HL-60/S4 (cell line): Measurements from ENCODE around the gene RAD51B.

Source experiments
- in situ Hi-C: fragments of 300-500 bp; cut with MboI; formaldehyde crosslinking; loops from 2 replicates; pipeline ENCODE4 v1.14.3; 2022; ENCODE audit warnings: low sequenced_read_pairs

RAD51B gene

GRCh38 chr14:68225321-68225720, 405.7 kb downstream of the RAD51B start:
- in situ Hi-C loops, result loop anchor here (25.0 kb wide), 1 partner anchor 587 kb away; no protein-coding TSS in a partner anchor

- in situ Hi-C loops, result loop anchor here (25.0 kb wide), 1 partner anchor 586 kb away; no protein-coding TSS in a partner anchor
These were observed 406.9 kb downstream of the RAD51B start for GRCh38 chr14:68226523-68226922.

GRCh38 chr14:68228656-68229055, 409.1 kb downstream of the RAD51B start:
- in situ Hi-C loops, result loop anchor here (25.0 kb wide), 1 partner anchor 584 kb away; no protein-coding TSS in a partner anchor

DNA sequence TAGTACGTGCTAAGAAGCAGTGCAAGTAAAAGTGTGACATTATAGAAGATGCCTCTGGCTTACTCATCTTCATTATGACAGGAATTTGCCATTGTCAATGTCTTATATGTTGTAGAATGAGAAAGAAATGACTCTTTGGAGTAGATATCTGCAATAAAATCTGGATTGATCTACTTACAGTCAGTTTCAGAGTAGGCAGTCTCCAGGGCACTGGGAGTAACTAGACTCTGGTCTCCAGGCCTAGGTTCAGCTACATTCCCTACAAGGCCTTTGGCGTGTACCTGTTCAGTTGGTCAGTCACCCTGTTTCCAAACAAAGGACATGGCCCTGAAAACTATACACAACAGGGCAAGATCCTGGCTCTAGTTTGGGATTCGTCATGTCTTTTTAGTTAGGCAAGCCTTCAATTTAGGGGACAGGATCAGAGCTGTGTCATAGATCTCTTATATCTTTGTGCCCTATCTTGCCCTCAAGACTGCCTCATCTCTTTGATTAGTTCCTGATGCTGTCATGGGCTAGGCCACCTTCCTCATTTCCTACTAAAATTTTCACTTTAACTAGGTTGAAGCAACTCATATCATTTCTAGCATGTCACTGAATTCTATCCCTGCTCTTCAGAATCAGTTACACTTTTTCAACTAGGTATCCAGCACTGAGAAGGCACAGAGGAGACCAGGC, 410.0 kb downstream of the RAD51B start:
- in situ Hi-C loops, result loop anchor here (25.0 kb wide), 1 partner anchor 583 kb away; no protein-coding TSS in a partner anchor

DNA sequence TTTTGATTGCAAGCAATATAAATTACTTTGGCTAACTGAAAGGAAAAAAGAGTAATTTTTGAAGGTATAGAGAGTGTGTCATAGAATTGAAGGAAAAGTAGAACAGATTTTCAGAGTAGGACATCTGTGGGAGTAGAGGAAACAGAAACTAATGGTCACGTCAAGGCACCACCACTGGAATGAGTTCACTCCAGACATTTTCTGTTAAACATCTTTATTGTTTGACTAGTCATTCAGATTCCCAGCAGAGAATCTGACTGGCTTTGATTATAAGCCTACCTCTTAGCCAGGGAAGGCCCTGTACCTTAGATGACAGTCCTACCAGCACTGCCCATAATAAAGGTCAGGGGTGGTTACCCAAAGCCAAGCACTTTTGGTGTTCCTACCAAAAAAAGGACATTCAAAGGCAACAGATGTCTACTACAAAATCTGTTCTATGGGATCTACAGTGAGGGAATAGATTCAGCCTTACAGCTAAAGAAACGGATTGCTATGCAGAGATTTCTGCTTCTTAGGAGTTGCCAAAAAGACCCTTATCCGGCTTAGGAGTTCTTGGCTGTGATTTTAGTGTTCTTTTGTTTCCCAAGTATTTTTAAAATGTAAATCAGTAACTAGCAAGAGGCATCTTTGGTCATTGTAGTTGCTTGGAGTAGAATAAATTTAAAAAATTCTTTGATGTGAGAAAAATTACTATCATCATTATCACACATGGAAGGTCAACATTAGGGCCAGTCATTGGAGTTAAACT, 410.8 kb downstream of the RAD51B start:
- in situ Hi-C loops, result loop anchor here (25.0 kb wide), 1 partner anchor 582 kb away; no protein-coding TSS in a partner anchor

- in situ Hi-C loops, result loop anchor here (25.0 kb wide), 1 partner anchor 581 kb away; no protein-coding TSS in a partner anchor
These were observed 411.6 kb downstream of the RAD51B start for GRCh38 chr14:68230950-68231717.

DNA sequence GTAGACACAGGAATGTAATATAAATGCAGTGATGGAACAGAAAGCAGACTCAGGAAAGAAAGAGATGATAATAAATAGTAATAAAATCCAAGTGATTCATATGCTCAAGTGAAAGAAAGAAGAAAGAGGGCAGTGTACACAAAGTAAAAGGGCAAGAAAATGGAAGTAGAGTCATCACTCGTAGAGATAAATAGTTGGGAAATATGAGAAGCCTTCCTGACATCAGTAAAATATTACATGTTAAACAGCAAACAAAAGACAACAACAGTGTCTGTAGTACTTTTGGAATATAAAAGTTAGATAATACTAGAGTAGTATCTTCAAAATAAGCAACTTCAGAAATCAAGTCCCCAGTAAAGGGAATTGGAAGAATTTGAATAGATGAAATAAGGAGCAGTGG, 412.3 kb downstream of the RAD51B start:
- in situ Hi-C loops, result loop anchor here (25.0 kb wide), 1 partner anchor 580 kb away; no protein-coding TSS in a partner anchor

DNA sequence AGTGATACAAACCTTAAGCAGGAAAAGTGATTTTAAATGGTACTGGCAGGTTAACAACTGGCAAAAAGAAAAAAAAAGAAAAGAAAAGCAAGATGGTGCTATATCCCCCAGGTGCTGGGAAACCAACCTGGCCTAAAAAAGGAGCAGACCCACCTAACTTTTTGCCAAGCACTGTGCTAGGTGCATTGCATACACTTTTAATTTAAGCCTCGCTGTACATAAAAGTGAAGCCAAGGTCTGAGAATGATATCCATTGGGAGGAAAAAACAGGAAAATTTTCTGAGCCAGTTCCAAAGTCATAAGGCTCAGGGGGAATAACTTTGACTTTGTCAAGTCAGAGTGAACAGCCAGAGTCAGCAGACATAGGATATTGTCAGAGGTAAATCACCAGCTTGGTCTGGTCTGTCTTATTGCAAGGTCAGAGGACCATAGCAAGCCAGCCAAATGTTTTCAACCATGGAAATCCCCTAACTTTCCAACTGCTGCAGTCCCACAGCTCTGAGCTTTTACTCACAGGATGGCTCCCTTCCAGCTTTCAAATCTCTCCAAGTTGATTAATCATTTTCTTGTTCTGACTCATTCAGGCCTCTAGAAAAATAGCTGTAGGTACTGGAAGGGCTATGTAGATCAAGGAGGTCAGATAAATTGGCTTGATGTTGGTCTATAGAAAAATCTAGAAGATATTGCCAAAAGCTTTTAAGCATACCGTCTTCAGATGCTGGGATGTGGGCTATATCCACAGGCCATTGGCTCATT, 412.9 kb downstream of the RAD51B start:
- in situ Hi-C loops, result loop anchor here (25.0 kb wide), 1 partner anchor 580 kb away; no protein-coding TSS in a partner anchor

DNA sequence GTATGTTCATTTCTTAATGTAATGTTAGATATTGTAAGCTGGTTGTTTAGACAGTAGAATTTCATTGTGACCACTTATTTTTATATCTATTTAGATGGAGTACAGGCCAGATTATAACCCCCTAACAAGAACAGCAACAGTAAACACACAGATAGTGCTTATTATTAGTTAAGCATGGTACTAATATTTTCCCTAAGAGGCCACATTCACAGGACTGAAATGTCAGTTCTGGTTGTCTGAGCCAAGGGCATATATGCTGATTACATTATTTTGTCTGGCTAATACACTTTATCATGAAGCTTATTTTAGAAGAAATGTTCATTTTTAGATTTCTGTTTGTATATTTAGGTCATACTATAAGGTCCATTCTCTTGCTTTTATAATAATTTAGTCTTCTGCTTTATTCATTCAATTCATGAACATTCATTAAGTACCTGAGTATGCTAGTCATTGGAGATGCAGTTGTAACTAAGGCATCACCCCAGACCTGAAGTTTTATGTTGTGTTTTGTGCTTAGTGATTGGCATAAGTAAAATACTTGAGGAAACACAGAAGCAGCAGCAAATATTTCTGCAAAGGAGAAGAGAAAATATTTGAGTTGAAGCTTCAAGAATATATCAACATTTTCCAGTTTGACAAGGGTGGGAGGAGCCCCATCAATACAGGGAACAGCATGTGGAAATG, 413.7 kb downstream of the RAD51B start:
- in situ Hi-C loops, result loop anchor here (25.0 kb wide), 1 partner anchor 579 kb away; no protein-coding TSS in a partner anchor

GRCh38 chr14:68234101-68234905, 414.7 kb downstream of the RAD51B start:
- in situ Hi-C loops, result loop anchor here (25.0 kb wide), 1 partner anchor 578 kb away; no protein-coding TSS in a partner anchor

- in situ Hi-C loops, result loop anchor here (25.0 kb wide), 1 partner anchor 577 kb away; no protein-coding TSS in a partner anchor
These were observed 415.4 kb downstream of the RAD51B start for GRCh38 chr14:68235011-68235410.

DNA sequence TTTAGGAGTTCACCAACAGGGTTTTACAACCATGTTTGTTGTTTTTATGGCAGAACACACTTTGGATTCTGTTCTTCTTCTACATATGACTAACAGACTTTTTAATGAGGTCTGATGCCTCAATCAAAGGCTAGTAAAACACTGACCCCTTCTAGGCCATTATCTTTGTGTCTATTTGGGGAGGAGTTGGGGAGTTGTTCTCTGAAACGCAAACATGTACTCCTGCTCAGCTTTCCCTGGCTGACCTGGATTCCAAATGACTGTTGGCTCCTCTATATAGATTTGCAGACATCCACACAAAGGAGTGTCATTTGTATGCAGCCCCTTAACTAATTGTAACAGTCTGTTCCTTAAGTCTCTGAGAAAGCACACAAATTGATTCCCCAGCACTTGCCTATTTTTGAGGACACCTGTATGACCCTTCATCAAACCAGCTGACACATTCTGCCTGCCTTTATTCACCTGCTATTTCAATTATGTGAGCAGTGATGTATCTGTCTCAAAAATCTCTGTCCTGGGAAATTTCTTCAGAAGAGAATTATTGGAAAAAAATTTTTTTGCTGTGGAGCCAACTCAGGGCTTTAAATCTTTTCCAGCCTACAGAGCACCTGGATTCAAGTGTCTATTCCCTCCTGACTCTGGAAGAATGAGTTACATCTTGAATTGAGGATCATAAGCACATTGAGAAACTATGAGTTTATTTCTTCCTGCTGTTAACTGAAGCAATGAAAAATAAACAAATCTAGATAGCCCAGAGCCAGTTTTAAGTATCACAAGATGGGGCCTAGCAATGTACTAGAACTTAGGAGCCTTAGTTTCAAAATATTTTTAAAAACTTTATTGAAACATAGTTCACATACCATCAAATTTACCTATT, 417.2 kb downstream of the RAD51B start:
- in situ Hi-C loops, result loop anchor here (25.0 kb wide), 1 partner anchor 575 kb away; no protein-coding TSS in a partner anchor

GRCh38 chr14:68238551-68238950, 419.0 kb downstream of the RAD51B start:
- in situ Hi-C loops, result loop anchor here (25.0 kb wide), 1 partner anchor 574 kb away; no protein-coding TSS in a partner anchor

DNA sequence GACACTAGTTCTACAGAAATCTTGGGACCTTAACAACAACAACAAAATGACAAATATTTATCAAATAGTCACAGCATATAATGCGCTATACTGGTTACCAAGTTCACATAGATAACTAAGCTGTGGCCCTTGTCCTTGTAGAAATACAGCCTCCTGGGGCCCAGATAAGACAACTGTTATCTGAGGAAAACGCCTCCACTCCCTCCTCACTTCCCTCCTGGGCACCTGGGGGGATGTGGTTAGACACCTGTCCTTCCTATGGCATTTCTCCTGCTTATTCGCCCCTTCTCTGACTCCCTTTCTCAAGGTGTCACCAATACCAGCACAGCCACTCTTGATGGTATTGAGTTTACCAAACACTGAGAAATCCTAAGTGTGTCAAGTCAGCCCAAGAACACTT, 419.4 kb downstream of the RAD51B start:
- in situ Hi-C loops, result loop anchor here (25.0 kb wide), 1 partner anchor 573 kb away; no protein-coding TSS in a partner anchor

DNA sequence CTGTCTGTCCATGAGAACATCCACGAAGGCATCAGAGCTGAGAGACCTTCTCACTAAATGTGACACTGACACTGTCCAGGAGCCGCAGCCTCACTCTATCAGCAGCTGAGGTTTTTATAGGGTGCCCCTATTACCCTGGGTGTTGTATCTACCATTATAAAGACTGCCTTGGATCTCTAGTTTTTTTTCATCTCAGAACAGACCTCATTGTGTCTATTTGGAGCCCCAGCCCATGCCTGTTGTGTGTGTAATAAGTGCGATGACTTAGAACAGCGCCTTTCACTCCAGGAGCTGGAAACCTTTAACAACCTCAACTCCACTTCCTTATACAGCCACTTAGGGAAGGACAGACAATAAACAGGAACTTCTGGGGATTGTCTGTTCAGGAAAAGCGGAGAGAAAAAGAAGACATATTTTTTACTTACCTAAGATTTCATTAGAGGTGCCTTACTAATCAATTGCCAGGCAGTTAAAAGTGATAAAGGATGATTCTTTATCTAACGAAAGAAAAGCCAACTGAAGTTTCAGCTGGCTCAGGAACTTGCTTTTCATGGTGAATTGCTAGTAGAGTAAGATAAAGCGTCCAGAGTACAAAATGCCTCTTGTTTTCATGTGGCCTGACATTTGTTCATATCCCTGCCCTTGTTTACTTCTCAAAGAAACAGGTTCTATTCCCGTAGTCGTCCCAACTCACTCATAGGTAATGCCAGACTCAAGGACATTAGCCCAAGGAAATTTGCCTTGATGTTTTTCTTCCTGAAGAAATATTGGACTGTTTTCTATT, 420.6 kb downstream of the RAD51B start:
- in situ Hi-C loops, result loop anchor here (25.0 kb wide), 1 partner anchor 572 kb away; no protein-coding TSS in a partner anchor

DNA sequence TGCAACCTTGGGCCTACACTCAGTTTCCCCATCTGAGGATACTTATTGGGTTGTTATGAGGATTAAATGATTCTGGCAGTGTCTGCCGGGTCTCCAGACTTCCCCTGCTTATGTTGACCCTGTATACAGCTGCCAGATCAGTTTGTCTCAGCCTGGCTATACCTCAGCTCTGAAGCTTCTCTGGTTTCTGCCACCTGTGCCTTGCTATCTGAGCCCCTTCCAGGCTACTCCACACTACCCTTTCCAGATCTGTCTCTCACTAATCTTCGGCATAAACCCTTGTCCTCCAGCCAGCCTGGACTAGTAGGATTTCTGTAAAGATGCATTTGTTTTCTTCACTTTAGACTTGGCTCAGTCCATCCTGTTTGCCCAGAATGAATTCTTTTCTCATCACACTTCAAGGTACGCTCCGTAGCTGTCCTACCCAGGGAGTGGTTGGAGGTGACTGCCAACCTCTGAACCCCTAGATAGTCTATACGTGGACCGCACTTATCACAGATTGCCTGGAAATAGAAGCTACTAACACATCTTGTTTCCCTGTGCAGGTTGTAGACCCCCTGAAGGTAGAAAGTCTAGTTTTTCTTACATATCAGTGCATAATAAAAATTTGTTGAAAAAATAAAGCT, 422.4 kb downstream of the RAD51B start:
- in situ Hi-C loops, result loop anchor here (25.0 kb wide), 1 partner anchor 570 kb away; no protein-coding TSS in a partner anchor
